HG02852 (cell line): ENCODE data around the gene KCTD4.

Source experiments
- ATAC-seq: cut with Tn5 transposase; IDR thresholded peaks from one replicate; pipeline ENCODE4 v1.9.1; 2021; ENCODE audit warnings: mild to moderate bottlenecking, moderate library complexity; ENCODE audit not compliant: unreplicated experiment

The KCTD4 gene

GRCh38 chr13:45178349-45179162, 22.3 kb downstream of the KCTD4 start:
- no peak for ATAC-seq

DNA sequence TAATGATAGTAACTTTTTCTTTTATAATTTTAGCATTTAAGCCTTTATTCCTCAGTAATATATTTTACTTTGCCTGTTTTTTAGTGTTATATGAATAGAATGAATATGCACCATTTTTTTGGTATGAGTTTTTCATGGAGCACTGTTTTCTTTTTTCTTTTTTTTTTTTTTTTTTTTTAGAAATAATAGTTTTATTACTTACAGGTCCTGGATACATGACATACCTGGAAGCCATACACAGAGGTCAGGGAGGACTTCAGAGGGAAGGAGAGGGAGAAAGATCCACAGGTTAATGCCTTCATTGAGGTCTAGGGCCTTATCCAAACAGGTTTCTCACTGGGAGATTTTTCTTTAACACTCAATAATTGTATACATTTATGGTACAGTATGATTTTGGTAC, 26.4 kb downstream of the KCTD4 start:
- ATAC-seq: no peak

GRCh38 chr13:45168555-45168930, 32.3 kb downstream of the KCTD4 start:
- ATAC-seq: no peak

- ATAC-seq: no peak
Measured at GRCh38 chr13:45167611-45168554, 33.0 kb downstream of the KCTD4 start.

- no peak for ATAC-seq
Measured at GRCh38 chr13:45166858-45167257, 34.0 kb downstream of the KCTD4 start.

DNA sequence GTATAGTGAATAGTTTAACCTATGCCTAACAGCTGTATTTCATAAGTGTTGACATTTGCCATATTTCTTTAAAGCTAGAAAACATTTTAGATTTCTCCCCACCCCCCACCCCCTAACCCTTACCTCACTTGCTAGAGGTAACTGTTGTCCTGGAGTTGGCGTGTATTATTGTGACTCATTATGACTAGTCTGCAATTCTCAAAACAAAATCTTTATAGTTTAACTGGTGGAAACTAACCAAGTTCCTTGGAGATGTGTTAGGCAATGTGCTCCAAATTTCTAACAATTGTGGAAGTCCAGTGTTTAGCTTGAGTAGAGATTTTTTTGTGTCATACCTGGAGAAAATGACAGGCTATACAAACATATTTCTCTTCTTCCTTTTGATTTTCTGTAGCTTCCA, 38.0 kb downstream of the KCTD4 start:
- ATAC-seq: no peak

DNA sequence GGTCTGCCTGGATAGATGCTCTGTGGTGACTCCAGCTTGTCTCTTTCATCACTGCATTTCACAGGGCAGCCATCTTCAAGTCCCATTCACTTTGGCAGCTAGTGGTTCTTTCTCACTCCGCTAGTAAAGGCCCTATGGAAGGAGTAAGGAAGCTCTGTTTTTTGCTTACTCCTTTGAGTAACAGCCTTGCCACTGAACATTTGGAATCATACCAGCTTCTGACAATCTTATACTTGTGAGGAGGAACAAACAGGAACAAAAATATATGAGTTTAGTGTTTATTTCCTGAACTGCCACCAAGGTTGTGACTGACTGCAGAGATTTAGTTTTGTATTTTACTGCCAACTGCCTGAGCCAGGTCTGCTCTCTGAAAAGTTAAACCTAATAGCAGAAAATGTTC, 38.7 kb downstream of the KCTD4 start:
- no peak for ATAC-seq

DNA sequence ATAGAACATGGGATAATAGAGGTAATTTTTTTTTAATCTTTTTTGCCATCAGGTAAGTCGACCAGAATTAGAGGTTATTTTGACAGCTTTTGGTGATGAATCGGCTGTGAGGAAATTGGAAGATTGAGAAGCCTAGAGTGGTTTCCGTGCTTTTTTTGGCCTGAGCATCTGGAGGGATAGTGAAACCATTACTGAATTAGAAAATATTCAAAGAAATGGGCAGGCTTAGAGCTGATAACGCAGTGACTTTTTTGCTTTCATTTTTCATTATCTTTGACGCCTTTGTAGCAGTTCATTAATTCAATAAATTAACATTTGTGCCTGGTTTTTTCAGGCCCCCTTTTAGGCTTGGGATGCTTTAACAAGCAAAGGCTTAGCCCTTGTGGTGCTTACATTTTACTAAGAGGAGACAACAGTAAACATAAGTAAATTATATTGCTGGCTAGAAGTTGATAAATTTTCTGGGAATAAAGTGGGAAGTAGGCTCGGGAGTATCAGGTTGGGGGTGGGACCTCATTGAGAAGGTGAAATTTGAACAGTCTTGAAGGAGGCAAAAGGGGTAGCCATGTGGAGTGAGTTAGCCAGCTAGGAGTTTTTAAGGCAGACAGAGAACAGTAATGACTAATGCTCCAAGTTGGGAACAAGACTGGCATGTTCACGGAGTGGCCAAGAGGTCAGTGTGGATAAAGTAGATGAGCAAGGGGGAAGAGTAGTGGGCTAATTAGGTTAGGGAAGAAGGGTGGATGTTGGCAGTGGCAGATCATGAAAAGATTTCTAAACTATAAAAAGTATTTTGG, 44.1 kb downstream of the KCTD4 start:
- no peak for ATAC-seq

- ATAC-seq: no peak
Measured at GRCh38 chr13:45149964-45150363, 50.9 kb downstream of the KCTD4 start.

GRCh38 chr13:45143346-45143751, 57.5 kb downstream of the KCTD4 start:
- ATAC-seq: no peak
